GM21619 (cell line): ENCODE data around the gene NPIPB9.
"Not testable (repeated sequence)": the region's sequence is repeated elsewhere in the genome, so short reads cannot be mapped to it uniquely, and the experiment has no call there.

ENCODE experiments used
- ATAC-seq: cut with Tn5 transposase; IDR thresholded peaks from one replicate; pipeline ENCODE4 v1.9.1; 2021; ENCODE audit not compliant: unreplicated experiment

Gene NPIPB9

DNA sequence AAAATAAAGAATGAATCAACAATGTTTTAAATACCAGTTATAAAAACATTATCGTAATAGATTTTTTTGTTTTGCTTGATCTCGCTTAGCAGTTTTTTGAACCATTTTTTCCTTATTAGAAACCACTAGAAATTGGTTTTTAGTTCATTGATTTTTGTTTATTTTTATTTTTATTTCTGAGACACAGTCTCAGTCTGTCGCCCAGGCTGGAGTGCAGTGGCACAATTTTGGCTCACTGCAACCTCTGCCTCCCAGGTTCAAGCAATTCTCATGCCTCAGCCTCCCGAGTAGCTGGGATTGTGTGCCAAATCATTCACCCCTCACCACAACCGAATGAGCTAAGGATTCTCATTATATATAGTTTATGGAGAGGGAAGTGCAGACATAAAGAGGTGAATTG is at the start of gene NPIPB9:
Gene NPIPB9 (plus strand): TSS at position 301 of the 400 bp plus-strand sequence.
- not testable (repeated sequence) for ATAC-seq

DNA sequence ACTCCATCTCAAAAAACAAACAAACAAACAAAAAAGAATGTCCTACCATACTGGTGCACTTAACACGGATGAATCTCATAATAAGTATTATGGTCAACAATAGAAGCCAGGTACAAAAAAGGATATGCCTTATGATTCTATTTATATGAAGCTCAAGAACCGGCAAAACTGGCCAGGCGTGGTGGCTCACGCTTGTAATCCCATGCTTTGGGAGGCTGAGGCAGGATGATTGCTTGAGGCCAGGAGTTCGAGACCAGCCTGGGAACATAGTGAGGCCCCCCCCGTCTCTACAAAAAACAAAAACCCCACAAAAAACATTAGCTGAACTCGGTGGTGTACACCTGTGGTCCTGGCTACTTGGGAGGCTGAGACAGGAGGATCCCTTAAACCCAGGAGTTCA is 47.3 kb upstream of the NPIPB9 start:
- not testable (repeated sequence) for ATAC-seq

DNA sequence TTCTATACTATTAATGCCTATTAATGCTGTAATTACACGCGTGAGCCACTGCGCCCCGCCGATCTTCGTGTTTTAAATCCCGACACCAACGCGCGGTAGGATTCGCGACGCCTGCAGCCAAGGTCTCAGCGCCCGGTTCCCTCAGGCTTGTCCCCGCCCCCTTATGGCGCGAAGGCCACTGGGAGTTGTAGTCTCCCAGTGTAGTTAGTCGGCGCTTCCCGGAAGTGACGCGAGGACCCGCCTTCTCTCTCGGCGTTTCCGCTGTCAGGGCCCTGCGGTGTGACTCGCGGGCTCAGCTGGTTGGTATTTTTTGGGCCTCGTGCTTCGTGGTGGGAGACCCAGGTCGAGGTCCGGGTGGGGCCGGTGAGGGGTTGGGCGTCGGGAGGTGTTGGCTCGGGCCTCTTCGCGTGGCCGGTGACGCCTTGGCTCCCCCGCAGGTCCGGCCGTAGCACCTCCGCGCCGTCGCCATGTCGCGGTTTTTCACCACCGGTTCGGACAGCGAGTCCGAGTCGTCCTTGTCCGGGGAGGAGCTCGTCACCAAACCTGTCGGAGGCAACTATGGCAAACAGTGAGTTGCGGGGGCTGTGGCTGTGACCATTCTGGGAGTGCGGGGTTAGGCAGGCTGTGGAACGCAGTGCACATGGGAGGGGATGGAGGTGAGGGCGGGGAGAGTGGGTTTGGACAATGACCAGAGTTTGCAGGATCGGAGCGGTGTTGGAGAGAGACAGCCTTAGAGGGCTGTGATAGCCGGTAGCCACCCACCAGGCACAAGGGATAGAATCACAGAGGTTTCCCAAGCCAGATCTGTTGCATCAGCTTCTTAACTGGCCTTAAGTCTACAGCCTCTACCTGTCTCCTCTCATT is 40.1 kb upstream of the NPIPB9 start, which contains the start of gene EIF3C:
Gene EIF3C (plus strand): TSS at position 245 of the 864 bp plus-strand sequence. CDS start 223 bp downstream, at position 468.
- peak; percentile 97 for ATAC-seq

DNA sequence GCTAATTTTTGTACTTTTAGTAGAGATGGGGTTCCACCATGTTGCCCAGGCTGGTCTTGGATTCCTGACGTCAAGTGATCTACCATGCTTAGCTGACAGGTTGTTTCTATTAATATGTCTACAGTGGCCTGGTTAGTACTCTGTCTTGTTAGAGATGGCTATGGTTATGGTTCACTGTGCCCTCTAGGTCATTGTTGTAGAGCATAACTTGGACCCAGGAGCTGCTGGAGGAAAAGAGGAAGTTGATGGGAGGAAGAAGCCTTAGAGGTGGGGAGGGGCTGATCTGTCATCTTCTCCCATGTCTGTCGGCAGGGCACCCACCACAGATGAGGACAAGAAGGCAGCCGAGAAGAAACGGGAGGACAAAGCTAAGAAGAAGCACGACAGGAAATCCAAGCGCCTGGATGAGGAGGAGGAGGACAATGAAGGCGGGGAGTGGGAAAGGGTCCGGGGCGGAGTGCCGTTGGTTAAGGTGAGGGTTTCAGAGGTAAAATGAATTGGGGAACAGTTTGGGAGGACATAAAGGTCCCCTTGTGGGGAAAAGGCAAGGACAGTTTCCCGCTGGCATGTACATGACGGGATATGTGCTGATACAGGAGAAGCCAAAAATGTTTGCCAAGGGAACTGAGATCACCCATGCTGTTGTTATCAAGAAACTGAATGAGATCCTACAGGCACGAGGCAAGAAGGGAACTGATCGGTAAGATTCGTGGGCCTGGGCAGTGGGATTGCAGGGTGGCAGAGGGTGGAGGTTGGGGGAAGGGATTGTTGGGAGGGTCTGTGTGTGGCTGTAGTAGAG is 28.5 kb upstream of the NPIPB9 start:
- not testable (repeated sequence) for ATAC-seq

DNA sequence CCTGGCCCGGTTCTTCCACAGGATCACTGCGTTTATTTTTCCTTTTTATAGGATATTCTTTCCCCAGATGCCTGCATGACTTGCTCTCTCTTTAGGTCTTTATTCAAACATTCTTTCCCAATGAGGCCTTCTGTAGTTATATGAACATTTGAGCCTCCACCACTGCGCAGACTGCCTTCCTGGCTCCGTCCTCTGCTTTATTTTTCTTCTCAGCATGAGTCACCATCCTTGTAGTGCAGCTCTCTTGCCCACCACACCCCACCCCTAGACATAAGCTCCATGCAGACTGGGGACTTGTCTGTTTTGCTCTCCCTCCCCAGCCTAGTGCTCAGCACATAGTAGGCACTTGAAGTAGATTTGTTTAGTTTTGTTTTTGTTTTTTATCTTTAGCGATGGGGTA is 20.3 kb upstream of the NPIPB9 start:
- not testable (repeated sequence) for ATAC-seq

DNA sequence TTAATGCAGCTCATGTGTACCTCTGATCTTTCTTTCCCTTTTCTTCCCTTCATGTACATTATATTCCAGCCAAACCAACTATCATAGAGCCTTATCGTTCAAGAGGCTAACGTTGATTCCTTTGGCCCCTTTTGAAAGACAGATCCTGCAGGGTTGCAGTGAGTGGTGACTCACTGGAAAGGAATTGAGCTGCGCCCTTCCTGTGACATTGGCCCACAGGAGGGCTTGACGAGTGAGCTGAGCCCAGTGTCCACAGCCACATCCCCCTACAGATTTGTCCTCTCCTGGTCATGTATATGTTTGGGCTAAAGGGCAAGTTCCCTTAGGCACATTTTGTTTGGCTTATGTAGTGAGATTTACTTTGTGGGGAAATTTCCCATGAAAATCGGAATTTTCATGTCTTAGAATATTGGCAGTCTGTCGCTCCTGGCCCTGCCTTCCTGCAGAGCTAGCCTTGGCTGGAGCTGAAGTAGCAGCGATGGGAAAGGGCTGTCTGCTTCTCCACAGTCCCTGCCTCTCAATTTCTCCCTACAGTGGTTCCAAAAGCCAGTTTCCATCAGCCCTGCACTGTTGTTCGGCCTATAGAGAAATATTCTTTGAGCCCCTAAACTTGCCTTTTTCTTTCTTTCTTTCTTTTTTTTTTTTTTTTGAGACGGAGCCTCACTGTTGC is 19.0 kb upstream of the NPIPB9 start:
- ATAC-seq, result not testable (repeated sequence)

DNA sequence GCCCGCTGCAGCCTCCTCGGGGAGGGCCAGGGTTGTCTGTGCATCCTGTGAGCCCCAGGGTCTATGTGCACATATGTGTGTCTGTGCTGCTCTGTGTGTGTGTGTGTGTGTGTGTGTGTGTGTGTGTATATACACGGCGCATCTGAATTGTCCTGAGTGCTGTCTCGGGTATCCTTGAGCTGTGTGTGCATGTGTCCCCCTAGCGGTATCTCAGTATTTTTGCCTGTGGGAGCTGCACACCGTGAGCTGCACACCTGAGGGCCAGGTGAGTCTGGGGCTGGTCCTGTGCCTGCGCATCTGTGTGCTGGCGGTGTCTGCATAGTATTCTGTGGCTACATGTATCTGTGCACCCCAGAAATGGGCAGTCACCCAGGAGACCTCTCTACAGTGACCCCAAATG is 11.8 kb upstream of the NPIPB9 start:
- not testable (repeated sequence) for ATAC-seq

DNA sequence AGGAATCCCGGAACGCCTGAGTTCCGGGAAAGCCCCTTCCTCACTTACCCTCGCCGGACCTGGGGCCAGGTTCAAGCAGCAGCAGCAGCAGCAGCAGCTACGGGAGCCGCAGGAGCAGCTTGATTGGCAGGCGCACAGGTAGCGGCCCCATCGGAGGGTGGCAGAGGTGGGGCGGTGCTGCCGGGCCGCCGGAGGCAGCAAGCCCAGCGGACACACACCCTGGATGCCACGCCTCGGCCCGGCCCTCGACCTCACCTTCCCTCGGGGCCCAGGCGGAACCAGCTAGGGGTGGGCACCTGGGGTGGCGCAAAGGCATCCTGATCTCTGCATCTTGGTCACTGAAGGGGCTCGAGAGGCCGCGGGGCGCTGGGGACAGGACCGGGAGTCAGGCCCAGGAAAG is 11.0 kb upstream of the NPIPB9 start:
- ATAC-seq, result not testable (repeated sequence)

DNA sequence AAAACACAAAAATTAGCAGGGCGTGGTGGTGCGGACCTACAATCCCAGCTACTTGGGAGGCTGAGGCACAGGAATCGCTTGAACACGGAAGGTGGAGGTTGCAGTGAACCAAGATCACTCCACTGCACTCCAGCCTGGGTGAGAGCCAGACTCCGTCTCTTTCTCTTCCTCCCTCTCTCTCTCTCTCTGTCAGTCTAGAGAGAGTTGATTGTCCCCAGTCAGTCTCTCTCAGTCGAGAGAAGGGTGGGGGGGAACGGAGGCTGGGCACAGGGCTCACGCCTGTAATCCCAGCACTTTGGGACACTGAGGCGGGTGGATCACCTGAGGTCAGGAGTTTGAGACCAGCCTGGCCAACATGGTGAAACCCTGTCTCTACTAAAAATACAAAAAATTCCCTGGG is 10.3 kb upstream of the NPIPB9 start:
- not testable (repeated sequence) for ATAC-seq

DNA sequence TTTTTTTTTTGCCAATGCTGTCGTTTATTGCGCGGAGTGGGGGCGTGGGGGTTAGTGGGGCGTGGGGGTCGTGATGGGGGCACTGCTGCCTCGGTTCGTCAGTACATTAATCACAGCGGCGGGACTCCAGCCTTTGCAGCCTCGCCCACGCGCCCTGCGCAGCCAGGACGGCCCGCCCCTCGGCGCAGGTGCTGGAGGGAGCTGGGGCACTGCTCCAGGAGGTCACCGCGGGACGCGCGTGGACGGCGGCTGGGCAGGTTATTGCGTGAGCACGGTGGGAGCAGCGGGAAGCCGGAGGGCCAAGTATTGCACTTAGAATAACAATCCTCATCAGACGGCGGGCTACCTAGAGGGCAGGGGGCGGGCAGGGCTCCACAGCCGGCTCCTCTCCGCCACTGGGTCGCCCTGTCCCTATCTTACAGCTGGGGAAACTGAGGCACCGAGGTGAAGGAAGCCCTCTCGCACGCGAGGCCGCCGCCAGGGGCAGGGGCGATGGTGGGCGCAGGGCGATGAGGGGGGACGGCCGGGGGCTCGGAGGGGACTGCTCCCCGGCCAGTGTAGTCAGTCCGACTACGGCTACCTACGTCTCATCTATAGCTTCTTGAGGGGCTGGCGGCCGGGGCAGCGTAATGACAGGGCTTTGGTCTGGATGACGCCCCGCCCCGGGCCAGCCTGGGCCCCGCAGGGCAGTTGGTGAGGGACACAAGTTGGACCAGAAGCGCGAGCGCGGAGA is 4.8 kb upstream of the NPIPB9 start:
- ATAC-seq, result not testable (repeated sequence)

DNA sequence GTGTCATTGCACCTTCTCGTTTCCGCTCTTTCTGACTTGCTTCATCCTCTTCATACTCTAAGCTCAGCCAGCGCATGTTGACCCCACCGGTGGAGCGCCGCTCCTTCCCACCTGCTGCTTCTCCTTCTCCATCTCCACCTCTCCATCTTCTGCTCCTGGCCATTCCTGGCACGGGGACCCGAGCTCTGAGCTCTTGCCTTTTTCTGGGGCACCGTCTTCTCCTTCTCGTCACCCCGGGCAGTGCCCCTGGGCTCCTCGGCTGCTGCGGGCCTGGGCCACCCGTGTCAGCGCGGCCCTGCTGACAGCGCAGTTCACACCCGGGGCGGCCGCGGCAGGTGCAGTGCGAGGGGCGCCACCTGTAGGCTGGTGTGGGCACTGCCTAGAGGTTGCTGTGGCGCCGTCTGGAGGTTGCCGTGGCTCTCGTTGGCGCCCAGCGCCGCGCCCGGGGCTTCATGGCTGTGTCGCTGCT is 1.6 kb upstream of the NPIPB9 start:
- ATAC-seq, result peak; percentile 86

DNA sequence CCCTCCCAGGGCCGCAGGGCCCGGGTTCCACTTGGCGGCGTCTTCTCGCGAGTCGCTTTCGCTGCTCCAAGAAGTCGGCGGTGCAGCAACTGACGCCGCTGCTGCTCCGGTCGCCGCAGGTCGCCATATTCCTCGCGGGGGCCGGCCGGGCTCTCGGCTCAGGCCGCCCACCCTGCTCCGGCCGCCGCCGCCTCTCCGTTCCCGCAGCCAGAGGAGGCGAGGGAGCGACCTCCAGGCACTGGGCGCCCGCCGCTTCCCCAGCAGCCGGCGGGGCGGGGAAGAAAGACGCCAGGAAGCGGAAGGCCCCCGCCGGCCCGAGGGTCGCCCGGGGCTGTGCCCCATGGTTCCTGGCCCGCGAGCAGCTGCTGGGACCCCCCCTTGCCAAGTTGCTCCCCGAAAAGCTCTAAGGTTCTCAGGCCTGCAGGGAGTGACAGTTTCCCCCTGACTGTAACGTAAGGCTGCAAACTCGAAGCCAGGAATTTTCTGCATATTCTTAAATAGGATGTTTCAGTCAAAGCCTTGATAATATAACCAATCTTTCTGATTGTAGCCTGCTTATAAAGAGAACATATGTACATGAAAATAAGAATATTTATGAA is 1.0 kb upstream of the NPIPB9 start:
- peak; percentile 33 for ATAC-seq

DNA sequence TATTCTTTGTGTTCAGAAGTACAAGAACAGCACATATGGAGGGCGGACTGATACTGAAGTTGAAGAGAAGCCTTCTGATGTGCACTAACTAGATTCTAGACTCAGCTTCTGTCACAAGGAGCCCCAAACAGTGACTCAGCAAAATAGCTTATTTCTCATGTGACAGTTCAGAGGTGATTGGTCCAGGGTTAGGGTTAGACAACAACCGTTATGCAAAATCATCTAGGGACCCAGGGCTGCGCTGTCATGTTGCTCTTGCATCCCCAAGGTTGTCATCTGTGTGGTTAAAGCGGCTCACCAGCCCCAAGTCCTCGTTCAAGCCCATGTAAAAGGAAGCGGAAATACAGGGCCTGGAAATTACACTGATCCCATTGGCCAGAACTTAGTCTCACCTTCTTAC is 30.1 kb downstream of the NPIPB9 start:
- not testable (repeated sequence) for ATAC-seq

DNA sequence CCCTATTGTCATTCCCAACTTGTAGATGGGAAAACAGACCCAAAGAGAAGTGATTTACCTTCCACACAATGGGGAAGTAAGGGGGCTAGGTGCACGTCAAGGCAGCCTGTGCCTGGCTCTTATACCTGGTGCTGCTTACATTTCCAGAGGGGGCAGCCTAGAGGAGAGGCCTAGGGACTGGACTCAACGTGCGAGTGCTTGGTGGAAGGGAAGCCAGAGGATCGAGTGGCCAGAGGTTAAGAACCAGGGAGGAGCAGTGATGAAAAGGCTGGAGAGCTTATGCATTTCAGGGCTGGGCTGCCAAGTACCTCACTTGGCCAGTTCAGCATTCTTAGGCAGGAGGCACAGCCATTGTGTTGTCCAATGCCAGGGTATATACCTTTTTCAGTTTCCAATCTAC is 30.8 kb downstream of the NPIPB9 start:
- not testable (repeated sequence) for ATAC-seq

DNA sequence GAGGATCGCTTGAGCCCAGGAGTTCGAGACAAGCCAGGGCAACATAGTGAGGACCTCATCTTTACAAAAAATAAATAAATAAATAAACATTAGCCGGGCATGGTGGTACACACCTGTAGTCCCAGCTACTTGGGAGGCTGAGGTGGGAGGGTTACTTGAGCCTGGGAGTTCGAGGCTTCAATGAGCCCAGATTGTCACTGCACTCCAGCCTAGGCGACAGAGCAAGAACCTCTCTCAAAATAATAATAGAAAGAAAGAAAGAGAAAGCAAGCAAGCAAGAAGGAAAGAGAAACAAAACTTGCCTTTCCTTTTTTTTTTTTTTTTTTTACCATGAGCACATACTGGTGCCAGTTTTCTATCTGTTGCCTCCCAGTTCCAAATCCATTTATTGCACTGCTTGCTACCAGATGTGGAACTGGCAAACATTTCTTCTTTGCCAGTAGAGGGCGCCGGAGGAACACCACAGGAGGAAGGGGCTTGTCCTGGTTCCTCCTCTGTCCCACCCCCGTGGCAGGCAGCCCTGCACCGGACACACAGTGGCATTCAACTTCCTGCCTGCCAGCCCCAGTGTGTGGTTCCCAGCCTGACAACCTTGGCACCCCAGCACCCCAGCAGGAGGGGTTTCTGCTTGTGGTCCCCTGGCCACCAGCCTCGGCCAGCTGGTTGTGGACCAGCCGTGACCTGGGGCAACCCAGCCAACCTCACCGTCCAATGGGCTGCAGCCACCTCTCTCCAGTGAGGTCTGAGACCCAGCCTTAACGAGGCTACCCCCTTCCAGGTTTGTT is 50.8 kb downstream of the NPIPB9 start:
- ATAC-seq, result not testable (repeated sequence)

DNA sequence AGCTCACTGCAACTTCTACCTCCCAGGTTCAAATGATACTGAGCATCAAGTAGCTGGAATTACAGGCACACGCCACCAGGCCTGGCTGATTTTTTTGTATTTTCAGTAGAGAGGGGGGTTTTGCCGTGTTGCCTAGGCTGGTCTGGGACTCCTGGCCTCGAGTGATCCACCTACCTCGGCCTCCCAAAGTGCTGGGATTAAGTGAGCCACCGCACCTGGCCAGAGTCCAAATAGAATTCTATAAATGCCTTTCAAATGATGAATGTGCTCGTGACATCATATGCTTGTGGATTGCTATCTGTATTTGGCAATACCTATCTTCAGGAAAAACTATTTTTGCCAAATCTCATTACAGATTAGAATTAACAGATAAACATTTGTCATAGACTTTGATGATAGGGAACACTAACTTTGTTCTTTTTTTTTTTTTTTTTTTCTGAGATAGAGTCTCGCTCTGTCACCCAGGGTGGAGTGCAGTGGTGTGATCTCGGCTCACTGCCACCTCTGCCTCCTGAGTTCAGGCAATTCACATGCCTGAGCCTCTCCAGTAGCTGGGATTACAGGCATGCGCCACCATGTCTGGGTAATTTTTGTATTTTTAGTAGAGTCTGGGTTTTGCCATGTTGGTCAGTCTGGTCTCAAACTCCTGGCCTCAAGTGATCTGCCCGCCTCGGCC is 56.0 kb downstream of the NPIPB9 start:
- ATAC-seq, result not testable (repeated sequence)

DNA sequence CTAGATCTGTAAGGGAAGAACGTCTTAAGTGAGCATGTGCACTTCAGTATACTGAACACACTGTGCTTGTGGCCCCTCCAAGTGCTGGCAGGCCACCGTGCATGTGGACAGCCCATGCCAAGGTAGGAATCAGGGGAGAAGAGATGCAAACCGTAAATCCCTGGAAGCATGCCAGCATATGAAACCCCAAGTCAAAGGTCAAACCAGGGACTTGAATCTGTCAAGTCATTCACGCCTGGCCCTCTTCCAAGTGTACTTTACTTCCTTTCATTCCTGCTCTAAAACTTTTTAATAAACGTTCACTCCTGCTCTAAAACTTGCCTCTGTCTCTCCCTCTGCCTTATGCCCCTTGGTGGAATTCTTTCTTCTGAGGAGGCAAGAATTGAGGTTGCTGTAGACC is 68.4 kb downstream of the NPIPB9 start:
- ATAC-seq, result no peak

DNA sequence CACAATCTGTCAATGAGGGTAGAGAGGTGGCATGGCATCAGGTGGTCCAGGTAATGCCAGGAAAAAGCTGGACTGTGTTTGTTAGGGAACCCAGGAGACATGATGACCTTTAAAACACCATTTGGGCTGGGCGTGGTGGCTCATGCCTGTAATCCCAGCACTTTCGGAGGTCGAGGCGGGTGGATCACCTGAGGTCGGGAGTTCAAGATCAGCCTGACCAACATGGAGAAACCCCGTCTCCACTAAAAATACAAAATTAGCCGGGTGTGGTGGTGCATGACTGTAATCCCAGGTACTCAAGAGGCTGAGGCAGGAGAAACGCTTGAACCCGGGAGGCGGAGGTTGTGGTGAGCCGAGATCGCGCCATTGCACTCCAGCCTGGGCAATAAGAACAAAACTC is 69.0 kb downstream of the NPIPB9 start:
- ATAC-seq, result not testable (repeated sequence)
